Astrocyte of the hippocampus (primary cell): ENCODE data around the gene PKD2L2.
"Not testable (repeated sequence)": the region's sequence is repeated elsewhere in the genome, so short reads cannot be mapped to it uniquely, and the experiment has no call there.

Experiments used
- DNase-seq: peaks from one replicate; pipeline ENCODE4 v3.0.0; 2011; ENCODE audit warnings: low read depth, low spot score

PKD2L2 gene

GRCh38 chr5:137888863-137889759 lies at the start of gene PKD2L2:
Gene PKD2L2, plus strand, starts transcription at chr5:137889457. Its CDS starts 35 bp downstream, at chr5:137889492.
- peak; percentile 93 for DNase-seq

DNA sequence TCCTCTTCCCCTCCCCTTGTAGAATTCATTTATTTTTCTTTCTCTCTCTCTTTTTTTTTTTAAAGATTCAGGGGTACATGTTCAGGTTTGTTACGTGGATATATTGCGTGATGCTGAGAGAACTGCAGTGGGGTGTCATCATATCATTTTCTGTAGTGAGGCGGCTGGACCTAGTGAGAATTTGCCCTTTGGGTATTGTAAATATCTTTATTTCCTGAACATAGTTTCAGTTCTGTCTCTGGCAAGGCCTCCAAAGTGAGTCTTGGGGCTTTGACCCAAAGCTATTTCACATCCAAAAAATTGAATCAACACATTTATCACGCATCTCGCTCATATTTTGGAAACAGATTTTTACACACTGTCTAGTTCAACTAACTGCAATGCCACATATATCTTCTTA lies 47.0 kb upstream of the PKD2L2 start:
- no peak for DNase-seq

DNA sequence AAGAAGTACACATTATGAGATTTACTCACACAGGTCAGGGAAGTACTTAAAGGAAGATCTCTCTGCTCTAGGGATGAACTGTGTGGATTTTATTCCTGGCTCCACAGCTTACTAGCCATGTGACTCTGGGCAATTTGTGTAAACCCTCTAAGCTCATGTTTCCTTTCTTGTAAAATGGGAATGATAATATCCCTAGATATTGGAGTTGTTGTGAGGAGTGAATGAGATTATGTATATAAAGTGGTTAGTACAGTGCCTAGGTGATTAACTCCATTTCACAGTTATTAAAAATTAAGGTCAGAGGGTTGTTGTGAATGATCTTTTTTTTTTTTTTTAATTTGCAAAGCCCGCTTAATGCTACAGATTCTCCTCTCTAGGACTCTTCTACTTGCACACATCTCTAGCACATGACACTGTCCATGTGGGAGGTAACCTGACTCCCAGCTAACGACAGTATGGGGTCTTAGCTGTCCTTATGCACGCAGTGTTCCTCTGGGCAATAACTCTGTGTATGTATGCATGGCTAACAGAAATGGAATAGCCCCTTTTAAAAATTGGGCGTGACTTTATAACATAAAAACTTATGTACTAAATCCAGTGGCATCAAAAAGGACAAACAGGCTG lies 45.5 kb upstream of the PKD2L2 start:
- DNase-seq: no peak

- DNase-seq: no peak
Measured at GRCh38 chr5:137845472-137845871, 43.8 kb upstream of the PKD2L2 start.

DNA sequence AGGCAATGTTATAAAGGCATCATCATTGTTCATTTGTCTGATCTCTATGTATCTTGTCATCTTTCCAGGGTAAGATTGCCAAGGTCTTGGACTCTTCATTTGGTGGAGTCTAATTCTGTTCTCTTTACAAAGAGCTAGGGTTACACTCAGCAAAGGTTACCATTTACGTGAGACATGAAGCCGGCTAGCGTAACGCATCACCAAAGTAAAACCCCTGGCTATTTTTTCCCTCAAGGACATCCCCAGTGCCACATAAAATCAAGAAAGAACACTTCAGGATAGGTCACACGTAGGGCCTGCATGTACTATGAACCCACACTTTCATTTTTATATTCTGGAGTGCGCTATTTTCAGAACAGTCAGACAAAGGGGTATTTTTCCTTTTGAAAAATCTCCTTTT lies 41.6 kb upstream of the PKD2L2 start:
- no peak for DNase-seq

DNA sequence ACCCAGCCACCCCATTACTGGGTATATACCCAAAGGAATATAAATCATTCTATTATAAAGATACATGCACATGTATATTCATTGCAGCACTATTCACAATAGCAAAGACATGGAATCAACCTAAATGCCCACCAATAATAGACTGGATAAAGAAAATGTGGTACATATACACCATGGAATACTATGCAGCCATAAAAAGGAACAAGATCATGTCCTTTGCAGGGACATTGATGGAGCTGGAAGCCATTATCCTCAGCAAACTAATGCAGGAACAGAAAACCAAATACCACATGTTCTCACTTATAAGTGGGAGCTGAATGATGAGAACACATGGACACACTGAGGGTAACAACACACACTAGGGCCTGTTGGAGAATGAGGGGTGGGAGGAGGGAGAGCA lies 36.1 kb upstream of the PKD2L2 start:
- not testable (repeated sequence) for DNase-seq

GRCh38 chr5:137856201-137856600 lies 33.1 kb upstream of the PKD2L2 start:
- no peak for DNase-seq

DNA sequence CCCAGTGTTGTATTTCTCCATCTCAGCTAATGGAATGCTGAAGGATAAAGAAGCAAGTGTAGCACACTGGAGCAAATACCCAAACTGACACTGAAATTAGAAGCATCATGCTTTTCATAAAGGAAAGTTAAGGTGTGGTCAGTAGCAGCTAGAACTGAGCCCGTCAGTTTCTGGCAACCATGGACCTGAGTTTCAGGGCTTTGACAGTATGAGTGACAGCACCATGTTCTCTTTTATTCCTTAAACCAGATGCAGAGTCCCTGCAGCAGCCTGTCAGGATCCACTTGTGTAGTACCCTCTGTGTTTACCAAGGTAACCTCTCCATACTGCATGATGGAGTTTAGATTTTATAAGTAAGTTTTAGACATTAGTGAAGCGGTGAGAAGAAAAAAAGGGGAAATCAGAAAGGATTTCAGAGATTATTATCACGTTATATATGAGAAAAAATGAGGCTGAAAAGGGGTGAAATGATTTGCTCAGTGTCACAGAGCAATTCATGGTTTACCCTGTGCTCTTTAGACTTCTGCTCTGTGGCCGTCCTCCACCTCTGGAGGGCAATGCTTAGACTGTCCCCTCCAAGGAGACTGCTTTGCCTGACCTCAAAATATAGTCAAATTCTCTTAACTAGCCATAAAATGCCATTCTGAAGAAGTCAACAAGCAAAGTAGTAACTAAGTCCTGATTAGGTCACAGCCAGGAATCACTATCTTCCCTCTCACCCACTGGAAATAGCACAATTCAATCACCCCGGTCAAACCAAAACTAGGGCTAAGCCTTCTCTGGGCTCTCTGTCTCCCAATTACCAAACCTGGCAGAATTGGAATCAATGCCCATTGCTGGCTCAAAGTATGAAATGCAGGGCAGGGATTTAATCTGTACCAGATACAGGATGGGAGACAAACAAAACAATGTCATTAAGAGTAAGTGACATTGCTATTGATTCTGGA lies 32.1 kb upstream of the PKD2L2 start:
- no peak for DNase-seq

- peak; percentile 24 for DNase-seq
Measured at GRCh38 chr5:137858223-137858916, 30.9 kb upstream of the PKD2L2 start.

- DNase-seq: no peak
Measured at GRCh38 chr5:137858954-137859353, 30.3 kb upstream of the PKD2L2 start.

DNA sequence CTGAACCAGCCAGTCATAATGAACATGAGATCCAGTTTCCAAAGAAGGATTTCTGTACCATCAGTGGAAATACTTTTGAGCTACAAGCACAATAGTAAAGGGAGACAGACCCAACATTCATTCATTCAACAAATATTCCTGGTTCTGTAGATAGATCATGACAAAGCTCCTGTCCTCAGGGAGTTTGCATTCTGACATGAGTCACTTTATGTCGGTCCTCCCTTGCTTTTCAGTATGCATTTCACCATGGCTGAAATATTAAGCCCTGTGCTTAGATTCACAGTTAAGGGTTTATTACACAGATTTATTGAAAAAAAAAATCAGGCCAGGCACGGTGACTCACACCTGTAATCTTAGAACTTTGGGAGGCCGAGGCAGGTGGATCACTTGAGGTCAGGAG lies 27.0 kb upstream of the PKD2L2 start:
- no peak for DNase-seq

GRCh38 chr5:137863653-137864052 lies 25.6 kb upstream of the PKD2L2 start:
- not testable (repeated sequence) for DNase-seq

GRCh38 chr5:137866541-137867388 lies 22.5 kb upstream of the PKD2L2 start:
- DNase-seq: no peak

- DNase-seq: no peak
Measured at GRCh38 chr5:137867664-137868063, 21.6 kb upstream of the PKD2L2 start, which contains the start of gene MYOT. Gene MYOT, plus strand, starts transcription at chr5:137867860. Its CDS starts 2,792 bp downstream, at chr5:137870652.

- DNase-seq: no peak
Measured at GRCh38 chr5:137870647-137871339, 18.5 kb upstream of the PKD2L2 start.

DNA sequence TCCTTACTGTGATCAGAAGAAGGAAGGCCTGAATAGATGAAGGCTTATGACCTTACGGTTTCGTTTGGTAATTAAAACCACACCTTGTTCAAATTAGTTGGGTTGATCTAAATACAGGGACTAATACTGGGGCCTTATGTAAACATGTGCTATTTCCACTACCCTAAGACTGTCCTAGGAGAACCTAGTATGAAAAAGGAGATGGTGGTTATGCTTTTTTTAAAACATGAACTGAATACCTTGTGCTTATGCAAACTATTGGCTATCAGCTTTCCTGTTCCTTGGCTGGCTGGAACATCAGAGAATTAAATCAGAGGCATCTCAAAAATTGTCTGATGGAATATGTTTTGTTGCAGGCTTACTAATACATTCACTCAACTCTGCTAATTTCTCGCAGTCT lies 17.7 kb upstream of the PKD2L2 start:
- DNase-seq: no peak

DNA sequence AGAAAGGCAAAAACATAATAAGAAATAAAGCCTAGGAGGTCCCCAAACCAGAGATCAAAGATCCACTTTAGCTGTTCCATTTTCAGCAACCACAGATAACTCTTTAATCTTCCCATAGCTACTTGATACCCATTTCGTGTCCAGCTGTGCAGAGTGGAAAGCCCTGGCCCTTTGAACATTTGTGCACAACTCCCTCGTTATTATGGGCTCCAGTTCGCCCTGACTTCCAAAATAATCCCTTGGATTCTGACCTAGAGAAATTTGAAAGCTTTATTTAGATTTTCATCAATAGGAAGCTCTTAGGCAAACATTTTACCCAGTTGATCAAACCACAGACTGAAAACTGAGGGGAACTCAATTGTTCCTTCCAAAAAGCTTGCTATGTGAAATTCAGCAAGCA lies 16.8 kb upstream of the PKD2L2 start:
- no peak for DNase-seq

DNA sequence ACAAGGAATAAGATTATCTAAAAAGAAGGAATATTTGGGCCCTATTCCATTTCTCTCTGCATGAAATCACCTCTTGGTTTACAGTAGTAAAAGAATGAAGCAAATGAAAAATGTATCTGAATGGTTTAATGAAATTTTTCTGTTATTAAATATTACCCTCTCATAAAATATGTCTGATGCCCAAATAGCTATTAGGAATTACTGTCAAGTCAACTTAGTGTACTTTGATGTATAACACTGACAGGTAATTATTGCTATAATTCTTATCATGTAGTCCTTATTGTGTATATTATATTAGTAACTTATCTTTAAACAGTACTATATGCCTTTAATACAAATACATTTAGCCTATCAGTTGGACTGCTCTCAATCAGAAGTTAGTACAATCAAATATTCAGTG lies 13.2 kb upstream of the PKD2L2 start:
- DNase-seq: no peak

- no peak for DNase-seq
Measured at GRCh38 chr5:137880313-137880712, 8.9 kb upstream of the PKD2L2 start.

DNA sequence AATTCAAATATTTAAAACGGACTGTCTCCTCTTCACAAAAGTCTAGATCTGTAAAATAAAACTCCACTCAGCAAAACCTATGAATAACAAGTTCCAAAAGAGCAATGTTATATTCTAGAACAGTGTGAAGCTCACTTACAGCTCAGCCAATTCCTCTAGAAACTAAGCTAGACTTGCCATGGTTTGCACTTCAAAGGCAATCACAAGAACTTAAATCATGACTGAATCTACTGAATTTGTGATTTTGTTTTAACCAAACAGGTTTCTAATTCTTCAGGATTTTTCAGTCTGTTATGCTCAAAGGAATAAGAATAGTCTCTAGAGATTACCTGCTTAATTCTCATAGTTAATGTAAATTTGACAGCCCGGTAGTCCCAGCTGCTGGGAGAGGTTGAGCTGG lies 1.4 kb upstream of the PKD2L2 start:
- DNase-seq: no peak
